BE2C (cell line): ENCODE data around the gene PROK1.

Experiments
- DNase-seq: peaks from one replicate; pipeline ENCODE4 v3.0.0-alpha.2; 2020
- H3K27me3 ChIP-seq: fragments of 250-450 bp; sonication (Bioruptor Pico); 2 replicates; pipeline ENCODE4 v1.5.1; 2020; ENCODE audit warnings: mild to moderate bottlenecking
- H3K36me3 ChIP-seq: fragments of 250-450 bp; sonication (Bioruptor Pico); 2 replicates; pipeline ENCODE4 v1.5.1; 2020; ENCODE audit warnings: mild to moderate bottlenecking
- H3K4me1 ChIP-seq: fragments of 250-450 bp; sonication (Bioruptor Pico); 2 replicates; pipeline ENCODE4 v1.5.1; 2020
- H3K4me3 ChIP-seq: 2 replicates; pipeline ENCODE4 v1.5.1; 2011; ENCODE audit warnings: low read depth, low read length
- H3K9me3 ChIP-seq: fragments of 250-450 bp; sonication (Bioruptor Pico); 2 replicates; pipeline ENCODE4 v1.5.1; 2020
- TF ChIP-seq, protein P1 (sequence below): IDR thresholded peaks from 2 replicates; pipeline ENCODE4 v1.5.1; 2012; ENCODE audit warnings: mild to moderate bottlenecking, low read depth, low read length

Gene PROK1

DNA sequence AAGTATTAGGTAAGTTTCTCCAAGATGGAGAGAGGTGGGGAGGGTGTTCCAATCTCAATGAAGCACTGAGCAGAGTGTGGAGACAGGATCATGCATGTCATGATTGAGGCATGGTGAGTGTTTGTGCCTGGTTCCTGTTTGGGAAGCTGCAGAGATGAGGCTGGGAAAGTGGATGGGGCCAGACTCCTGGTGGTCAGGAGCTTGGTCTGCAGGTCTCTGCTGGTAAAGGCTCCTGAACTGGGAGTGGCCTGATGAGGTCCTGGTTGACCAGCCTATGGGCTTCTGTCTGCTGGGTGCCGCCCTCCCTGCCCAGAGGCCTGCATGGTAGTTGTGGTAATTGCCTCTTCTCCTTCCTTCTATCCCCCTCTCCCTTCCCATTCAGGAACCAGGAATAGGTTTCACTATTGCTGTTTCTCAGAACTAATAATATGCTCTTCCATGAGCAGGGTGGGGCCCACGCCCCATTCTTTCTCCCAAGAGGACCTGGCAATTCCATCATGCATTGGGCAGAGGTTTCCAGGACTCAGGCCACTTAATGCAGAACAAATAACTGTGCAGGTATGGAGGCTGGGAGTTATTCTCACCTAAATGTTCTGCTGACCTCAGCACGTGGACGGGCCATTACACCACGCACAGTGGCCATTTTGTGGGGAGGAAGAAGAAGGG lies 24.5 kb downstream of the PROK1 start:
- H3K4me1 ChIP-seq: no peaks in the 10 kb centered on the region
- H3K9me3 ChIP-seq: no peaks in the 10 kb centered on the region
- no peaks in the 10 kb centered on the region for H3K36me3 ChIP-seq
- TF ChIP-seq, protein P1, sequence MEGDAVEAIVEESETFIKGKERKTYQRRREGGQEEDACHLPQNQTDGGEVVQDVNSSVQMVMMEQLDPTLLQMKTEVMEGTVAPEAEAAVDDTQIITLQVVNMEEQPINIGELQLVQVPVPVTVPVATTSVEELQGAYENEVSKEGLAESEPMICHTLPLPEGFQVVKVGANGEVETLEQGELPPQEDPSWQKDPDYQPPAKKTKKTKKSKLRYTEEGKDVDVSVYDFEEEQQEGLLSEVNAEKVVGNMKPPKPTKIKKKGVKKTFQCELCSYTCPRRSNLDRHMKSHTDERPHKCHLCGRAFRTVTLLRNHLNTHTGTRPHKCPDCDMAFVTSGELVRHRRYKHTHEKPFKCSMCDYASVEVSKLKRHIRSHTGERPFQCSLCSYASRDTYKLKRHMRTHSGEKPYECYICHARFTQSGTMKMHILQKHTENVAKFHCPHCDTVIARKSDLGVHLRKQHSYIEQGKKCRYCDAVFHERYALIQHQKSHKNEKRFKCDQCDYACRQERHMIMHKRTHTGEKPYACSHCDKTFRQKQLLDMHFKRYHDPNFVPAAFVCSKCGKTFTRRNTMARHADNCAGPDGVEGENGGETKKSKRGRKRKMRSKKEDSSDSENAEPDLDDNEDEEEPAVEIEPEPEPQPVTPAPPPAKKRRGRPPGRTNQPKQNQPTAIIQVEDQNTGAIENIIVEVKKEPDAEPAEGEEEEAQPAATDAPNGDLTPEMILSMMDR: peak; percentile 22; the same call in 1 of the 2 replicates
- no peak overlapping the region for H3K4me3 ChIP-seq
- peak; percentile 37 for DNase-seq
- H3K27me3 ChIP-seq: no peaks in the 10 kb centered on the region

DNA sequence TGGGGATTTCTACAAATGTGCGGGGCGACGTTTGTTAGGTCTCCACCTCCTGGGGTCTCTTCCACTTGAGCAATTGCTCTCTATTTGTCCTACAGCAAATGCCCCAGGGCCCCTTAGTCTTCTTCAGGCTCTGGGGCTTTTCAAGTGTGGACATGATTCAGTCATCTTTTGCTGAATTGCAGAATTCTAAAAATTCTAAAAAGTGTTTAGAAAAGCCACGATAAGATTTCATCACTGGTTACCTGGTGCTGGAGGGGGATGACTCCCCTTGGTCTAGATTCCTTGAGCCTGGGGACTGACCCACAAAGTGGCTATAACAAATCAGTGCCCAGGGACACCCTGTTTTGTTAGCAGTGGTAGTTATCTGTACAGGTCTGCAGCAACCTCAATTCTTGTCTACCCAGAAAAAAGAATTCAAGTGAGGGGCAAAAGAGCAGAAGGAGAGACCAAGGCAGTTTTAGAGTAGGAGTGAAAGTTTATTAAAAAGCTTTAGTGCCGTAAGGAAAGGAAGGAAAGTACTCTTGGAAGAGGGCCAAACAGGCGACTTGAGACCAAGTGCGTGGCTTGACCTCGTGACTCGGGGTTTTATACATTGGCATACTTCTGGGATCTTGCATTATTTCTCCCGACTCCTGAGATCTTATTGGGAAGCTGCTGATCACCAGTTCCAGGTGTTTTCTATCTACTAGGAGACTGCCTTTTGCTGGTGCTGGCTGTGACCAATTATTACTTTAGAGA lies 25.2 kb downstream of the PROK1 start:
- H3K4me1 ChIP-seq: no peaks in the 10 kb centered on the region
- H3K9me3 ChIP-seq: no peaks in the 10 kb centered on the region
- TF ChIP-seq, protein P1: no peak
- H3K36me3 ChIP-seq: no peaks in the 10 kb centered on the region
- DNase-seq: no peak
- no peaks in the 10 kb centered on the region for H3K27me3 ChIP-seq
- no peak overlapping the region for H3K4me3 ChIP-seq

DNA sequence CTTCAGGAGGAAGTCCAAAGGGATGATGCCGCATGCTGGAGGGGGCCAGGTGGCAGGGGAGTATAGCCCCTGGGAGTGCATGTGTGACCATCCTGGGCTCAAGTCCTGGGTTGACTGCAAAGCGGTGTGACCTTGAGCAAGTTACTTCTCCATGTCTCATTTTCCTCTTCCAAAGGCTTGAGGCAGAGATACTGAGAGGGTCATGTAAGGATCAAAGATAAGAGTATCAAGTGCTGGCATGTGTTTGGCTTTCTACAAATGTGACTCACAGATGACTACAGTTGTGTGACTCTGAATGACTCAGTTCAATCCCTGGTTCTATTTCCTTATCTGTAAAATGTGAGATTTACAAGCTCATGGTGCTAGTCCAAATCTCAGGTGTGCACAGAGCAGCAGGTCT lies 26.1 kb downstream of the PROK1 start:
- no peaks in the 10 kb centered on the region for H3K27me3 ChIP-seq
- no peak for DNase-seq
- TF ChIP-seq, protein P1: no peak
- no peaks in the 10 kb centered on the region for H3K36me3 ChIP-seq
- no peaks in the 10 kb centered on the region for H3K4me1 ChIP-seq
- H3K4me3 ChIP-seq: no peak overlapping the region
- H3K9me3 ChIP-seq: no peaks in the 10 kb centered on the region

- no peaks in the 10 kb centered on the region for H3K4me1 ChIP-seq
- H3K4me3 ChIP-seq: no peak overlapping the region
- no peaks in the 10 kb centered on the region for H3K27me3 ChIP-seq
- TF ChIP-seq, protein P1: no peak
- DNase-seq: no peak
- no peaks in the 10 kb centered on the region for H3K36me3 ChIP-seq
- no peaks in the 10 kb centered on the region for H3K9me3 ChIP-seq
These were observed 26.6 kb downstream of the PROK1 start for GRCh38 chr1:110477445-110477957.

DNA sequence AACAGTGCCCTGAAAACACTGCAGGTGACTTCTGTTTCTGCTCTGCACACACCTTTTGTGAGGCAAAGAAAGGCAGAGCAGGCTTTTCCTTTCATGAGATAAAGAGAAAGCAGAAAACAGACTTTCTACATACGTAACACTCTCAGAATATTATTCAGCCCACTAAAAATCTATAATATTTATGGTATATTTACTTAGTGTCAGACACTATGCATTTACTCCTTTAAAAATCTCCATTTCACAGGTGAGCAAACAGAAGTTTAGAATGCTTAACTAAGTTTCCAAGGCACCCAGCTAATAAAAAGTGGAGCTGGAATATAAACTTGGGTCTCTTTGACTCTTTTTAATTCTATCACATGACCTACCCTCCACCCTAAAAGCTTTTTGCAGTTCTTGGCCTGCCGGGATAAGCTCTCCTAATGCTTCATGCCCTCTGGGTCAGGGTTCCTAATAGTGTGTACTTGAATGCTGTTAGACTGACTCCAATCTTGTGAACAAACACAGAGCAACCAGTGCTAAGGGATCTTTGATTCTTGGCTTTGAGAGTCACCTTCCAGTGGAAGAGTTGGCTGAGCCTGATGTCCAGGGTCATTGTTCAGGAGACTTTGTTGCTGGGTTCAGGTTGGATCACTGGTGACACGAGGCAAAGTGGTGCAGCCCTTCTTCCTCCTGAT lies 27.2 kb downstream of the PROK1 start:
- H3K4me1 ChIP-seq: no peaks in the 10 kb centered on the region
- no peak overlapping the region for H3K4me3 ChIP-seq
- H3K36me3 ChIP-seq: no peaks in the 10 kb centered on the region
- no peaks in the 10 kb centered on the region for H3K9me3 ChIP-seq
- TF ChIP-seq, protein P1: no peak
- H3K27me3 ChIP-seq: no peaks in the 10 kb centered on the region
- no peak for DNase-seq
